Endothelial cell (in vitro differentiated cells): ENCODE data around the gene POLE. TPM values are rescaled to one million over a fixed set of nuclear protein-coding genes. Genes with fewer than 3 reads are reported as not detected.
A peak's percentile ranks its signal among the peaks of the same experiment; 100 is the strongest.

ENCODE experiments used
- DNase-seq: peaks from one replicate; pipeline ENCODE4 v3.0.0; 2021; ENCODE audit warnings: low spot score
- H3K27ac Mint-ChIP-seq: one replicate; pipeline ENCODE4 v1.8.0; 2021; ENCODE audit warnings: mixed read lengths, inconsistent platforms; ENCODE audit not compliant: unreplicated experiment
- H3K27me3 Mint-ChIP-seq: one replicate; pipeline ENCODE4 v1.8.0; 2021; ENCODE audit warnings: mild to moderate bottlenecking, moderate library complexity, mixed read lengths, inconsistent platforms; ENCODE audit not compliant: unreplicated experiment
- H3K36me3 Mint-ChIP-seq: one replicate; pipeline ENCODE4 v1.8.0; 2021; ENCODE audit warnings: mild to moderate bottlenecking, low read depth, mixed read lengths, inconsistent platforms; ENCODE audit not compliant: unreplicated experiment
- H3K4me1 Mint-ChIP-seq: one replicate; pipeline ENCODE4 v1.8.0; 2021; ENCODE audit warnings: mild to moderate bottlenecking, mixed read lengths, inconsistent platforms; ENCODE audit not compliant: unreplicated experiment
- H3K4me3 Mint-ChIP-seq: one replicate; pipeline ENCODE4 v1.8.0; 2021; ENCODE audit warnings: mild to moderate bottlenecking, mixed read lengths, inconsistent platforms; ENCODE audit not compliant: unreplicated experiment
- H3K9me3 Mint-ChIP-seq: one replicate; pipeline ENCODE4 v1.8.0; 2021; ENCODE audit warnings: mixed read lengths, inconsistent platforms; ENCODE audit not compliant: unreplicated experiment
- CTCF ChIP-seq: fragments of 200-600 bp; sonication (generic); IDR thresholded peaks from one replicate; pipeline ENCODE4 v1.5.0; 2021; ENCODE audit warnings: antibody characterized with exemption; ENCODE audit not compliant: unreplicated experiment
- total RNA-seq: library from RNA; stranded (reverse); fragmentation: NEBNext Ultra II Directional; extraction: Animal tissue kit (Norgen Biotek cat#: 25700); gene quantifications from one replicate; pipeline ENCODE4 v1.2.1, GENCODE V29; 2021; ENCODE audit not compliant: unreplicated experiment

The POLE gene
- total RNA-seq, 1 donor from 2014 or later: 137 TPM

DNA sequence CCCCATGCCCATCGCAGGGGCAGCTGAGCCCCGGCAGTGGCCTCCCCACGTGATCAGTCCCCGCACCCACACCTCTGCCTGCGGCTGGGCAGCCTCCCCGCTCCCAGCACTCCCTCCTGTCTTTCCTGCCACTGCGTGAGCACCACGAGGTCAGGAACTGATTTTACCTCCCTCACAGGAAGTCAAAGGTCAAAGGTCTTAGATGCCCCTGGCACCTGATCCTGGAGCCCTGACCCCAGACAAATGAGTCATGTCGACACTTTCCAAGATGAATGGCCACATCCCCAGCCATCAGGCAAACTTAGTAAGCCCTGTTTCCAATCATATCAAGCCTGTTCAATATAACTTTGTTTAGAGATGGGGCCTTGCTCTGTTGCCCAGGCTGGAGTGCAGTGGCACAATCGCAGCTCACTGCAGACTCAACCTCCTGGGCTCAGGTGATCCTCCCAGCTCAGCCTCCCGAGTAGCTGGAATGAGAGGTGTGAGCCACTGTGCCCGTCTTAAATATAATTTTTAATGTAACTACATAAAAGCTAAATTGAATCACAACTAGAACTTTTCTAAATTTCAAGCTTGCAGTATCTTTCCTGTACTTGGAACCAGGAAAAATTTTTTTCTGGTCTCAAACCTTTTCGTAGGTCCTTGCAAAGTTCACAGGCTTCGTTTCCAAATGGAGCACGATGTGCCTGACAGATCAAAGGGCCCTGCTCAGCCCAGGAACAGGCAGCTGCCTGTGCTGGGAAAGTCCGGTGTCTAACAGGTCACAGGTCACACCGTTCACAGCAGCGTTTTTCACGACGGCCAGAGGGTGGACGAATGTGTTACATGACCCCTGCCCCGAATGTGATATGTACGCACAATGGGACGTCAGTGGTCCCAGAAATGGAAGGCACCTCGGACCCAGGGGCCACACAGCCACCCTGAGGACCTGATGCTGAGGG, 78.6 kb downstream of the POLE start:
- Mint-ChIP-seq H3K4me1 (peaks cover 6% of the 10 kb centered on the region), H3K27ac (no peak overlapping the region), H3K4me3 (peak overlapping the region; percentile 15), H3K36me3 (no peaks in the 10 kb centered on the region), H3K9me3 (no peaks in the 10 kb centered on the region), H3K27me3 (peaks cover 16% of the 10 kb centered on the region)
- no peak for TF ChIP-seq CTCF
- no peak for DNase-seq

DNA sequence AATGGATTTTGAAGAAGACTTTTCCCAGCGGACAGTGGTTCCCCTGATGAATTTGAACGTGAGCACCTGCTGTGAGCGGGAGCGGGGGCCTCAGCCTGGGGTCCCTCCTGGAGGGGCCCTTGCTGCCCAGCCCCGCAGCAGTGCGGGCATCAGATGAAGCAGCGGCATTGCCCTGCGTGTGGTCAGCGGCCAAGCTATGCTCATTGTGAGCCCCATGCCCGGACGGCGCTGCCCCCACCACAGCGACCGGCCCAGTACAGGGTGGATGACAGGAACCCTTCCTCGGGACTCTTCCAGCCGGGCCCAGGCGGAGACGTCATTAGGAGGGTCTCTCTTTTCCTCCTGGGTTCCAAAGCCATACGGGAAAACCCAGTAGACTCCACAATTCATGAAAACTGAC, 80.2 kb downstream of the POLE start:
- DNase-seq: no peak
- Mint-ChIP-seq H3K27me3 (peaks cover 20% of the 10 kb centered on the region), H3K4me1 (peaks cover 13% of the 10 kb centered on the region), H3K4me3 (no peak overlapping the region), H3K27ac (no peak overlapping the region), H3K36me3 (peaks cover 4% of the 10 kb centered on the region), H3K9me3 (no peaks in the 10 kb centered on the region)
- no peak for TF ChIP-seq CTCF

GRCh38 chr12:132606466-132606865, 80.7 kb downstream of the POLE start:
- Mint-ChIP-seq H3K27me3 (peaks cover 18% of the 10 kb centered on the region), H3K4me1 (peaks cover 13% of the 10 kb centered on the region), H3K4me3 (peak overlapping the region; percentile 13), H3K36me3 (peaks cover 4% of the 10 kb centered on the region), H3K27ac (no peak overlapping the region), H3K9me3 (no peaks in the 10 kb centered on the region)
- no peak for TF ChIP-seq CTCF
- DNase-seq: no peak

DNA sequence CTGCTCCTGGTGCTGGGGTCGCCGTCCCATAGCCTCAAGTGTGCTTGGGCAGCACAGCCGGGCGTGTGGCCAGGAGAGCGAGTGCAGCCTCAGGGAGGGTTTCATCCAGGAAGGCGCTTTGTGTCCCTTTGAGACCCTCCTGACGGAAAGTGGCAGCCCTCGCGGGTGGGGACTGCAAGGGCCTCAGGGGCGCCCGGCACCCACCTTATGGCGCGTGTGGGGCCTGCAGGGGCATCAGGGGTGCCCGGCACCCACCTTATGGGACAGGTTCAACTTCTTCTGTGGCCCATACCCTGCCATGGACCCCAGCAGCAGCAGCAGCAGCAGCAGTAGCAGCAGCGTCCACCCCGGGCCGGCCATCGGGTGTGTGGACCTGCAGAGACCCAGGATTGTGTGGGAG, 81.2 kb downstream of the POLE start:
- Mint-ChIP-seq H3K9me3 (no peaks in the 10 kb centered on the region), H3K27me3 (peaks cover 17% of the 10 kb centered on the region), H3K4me3 (no peak overlapping the region), H3K27ac (no peak overlapping the region), H3K4me1 (peaks cover 13% of the 10 kb centered on the region), H3K36me3 (peaks cover 4% of the 10 kb centered on the region)
- no peak for DNase-seq
- TF ChIP-seq CTCF: no peak
